Measurements from ENCODE around the gene VWA5B1. TPM values are rescaled to one million over a fixed set of nuclear protein-coding genes. Genes with fewer than 3 reads are reported as not detected.

VWA5B1 gene
- polyA plus RNA-seq, 1 donor (not counting 4 experiments of a cell fraction or from before 2014, with no cell fraction given), result not detected

- no peaks in the 10 kb centered on the region for H3K79me2 ChIP-seq (ENCODE audit: control insufficient read depth, insufficient read depth, low read length)
- no peaks in the 10 kb centered on the region for H3K27me3 ChIP-seq (ENCODE audit: control insufficient read depth, extremely low read depth, insufficient read depth, low read length)
- no peak for DNase-seq (ENCODE audit: low read depth, low spot score)
- H3K27ac ChIP-seq (ENCODE audit: control insufficient read depth, insufficient read depth, low read length), result no peak overlapping the region
- H4K20me1 ChIP-seq (ENCODE audit: control insufficient read depth, extremely low read depth, insufficient read depth, low read length), result no peaks in the 10 kb centered on the region
- TF ChIP-seq, protein P1, sequence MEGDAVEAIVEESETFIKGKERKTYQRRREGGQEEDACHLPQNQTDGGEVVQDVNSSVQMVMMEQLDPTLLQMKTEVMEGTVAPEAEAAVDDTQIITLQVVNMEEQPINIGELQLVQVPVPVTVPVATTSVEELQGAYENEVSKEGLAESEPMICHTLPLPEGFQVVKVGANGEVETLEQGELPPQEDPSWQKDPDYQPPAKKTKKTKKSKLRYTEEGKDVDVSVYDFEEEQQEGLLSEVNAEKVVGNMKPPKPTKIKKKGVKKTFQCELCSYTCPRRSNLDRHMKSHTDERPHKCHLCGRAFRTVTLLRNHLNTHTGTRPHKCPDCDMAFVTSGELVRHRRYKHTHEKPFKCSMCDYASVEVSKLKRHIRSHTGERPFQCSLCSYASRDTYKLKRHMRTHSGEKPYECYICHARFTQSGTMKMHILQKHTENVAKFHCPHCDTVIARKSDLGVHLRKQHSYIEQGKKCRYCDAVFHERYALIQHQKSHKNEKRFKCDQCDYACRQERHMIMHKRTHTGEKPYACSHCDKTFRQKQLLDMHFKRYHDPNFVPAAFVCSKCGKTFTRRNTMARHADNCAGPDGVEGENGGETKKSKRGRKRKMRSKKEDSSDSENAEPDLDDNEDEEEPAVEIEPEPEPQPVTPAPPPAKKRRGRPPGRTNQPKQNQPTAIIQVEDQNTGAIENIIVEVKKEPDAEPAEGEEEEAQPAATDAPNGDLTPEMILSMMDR (optimal IDR thresholded peaks at IDR 0.05 in 1 of 3, IDR thresholded peaks at IDR 0.05 in 1 of 3, conservative IDR thresholded peaks at IDR 0.05 in 1 of 3; ENCODE audit: extremely low read depth in 1 of 3, insufficient read depth in 2 of 3, low read length in 3 of 3), result no peak
- TF ChIP-seq EZH2 (IDR thresholded peaks at IDR 0.05; ENCODE audit: low read length), result no peak
- no peak overlapping the region for H3K4me3 ChIP-seq (ENCODE audit: control insufficient read depth in 2 of 3, extremely low read depth in 1 of 3, insufficient read depth in 2 of 3, low read depth in 1 of 3, low read length in 3 of 3)
- H3K9me3 ChIP-seq (ENCODE audit: control insufficient read depth, low read depth, low read length), result no peaks in the 10 kb centered on the region
- no peak for FAIRE-seq
- no peaks in the 10 kb centered on the region for H3K4me1 ChIP-seq (ENCODE audit: control insufficient read depth, extremely low read depth, insufficient read depth, low read length)
- no peak overlapping the region for H3K9ac ChIP-seq (ENCODE audit: control insufficient read depth, extremely low read depth, insufficient read depth, low read length)
- H3K36me3 ChIP-seq (ENCODE audit: control insufficient read depth in 2 of 2, extremely low read depth in 1 of 2, insufficient read depth in 2 of 2, low read length in 2 of 2), result no peaks in the 10 kb centered on the region
- dilution Hi-C loops (cut with MboI; ENCODE audit: extremely low pct_ligation_motif_present, low sequenced_read_pairs), result no loop called here
- no peak overlapping the region for H2AFZ ChIP-seq (ENCODE audit: control insufficient read depth, low read length)
- H3K4me2 ChIP-seq (ENCODE audit: control insufficient read depth, extremely low read depth, insufficient read depth, low read depth, low read length), result no peak overlapping the region
- no peaks in the 10 kb centered on the region for H3K9me1 ChIP-seq (ENCODE audit: control insufficient read depth, extremely low read depth, insufficient read depth, low read length)
These were observed 59.3 kb downstream of the VWA5B1 start for GRCh38 chr1:20349971-20350370.

DNA sequence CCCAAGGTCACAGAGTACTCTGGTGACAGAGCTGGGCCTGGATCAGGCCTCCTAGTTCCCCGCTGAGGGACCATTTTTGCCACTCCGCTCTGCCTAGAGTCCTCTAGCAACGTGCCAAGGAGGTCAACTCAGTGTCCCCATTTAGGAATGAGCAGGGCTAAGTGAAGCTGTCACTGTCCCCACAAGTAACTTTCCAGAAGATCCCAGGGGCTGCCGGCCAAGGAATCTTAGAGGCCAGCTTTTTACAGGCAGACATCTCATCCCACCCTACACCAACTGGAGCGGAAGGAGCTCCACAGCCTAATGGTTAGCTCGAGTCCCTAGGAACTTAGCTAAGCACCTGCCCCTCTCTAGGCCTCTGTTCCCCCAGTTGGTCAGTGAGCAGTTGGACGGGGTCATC lies 59.7 kb downstream of the VWA5B1 start:
- FAIRE-seq (no peak), DNase-seq (ENCODE audit: low read depth, low spot score) (no peak)
- TF ChIP-seq, protein P1 (optimal IDR thresholded peaks at IDR 0.05 in 1 of 3, IDR thresholded peaks at IDR 0.05 in 1 of 3, conservative IDR thresholded peaks at IDR 0.05 in 1 of 3; ENCODE audit: extremely low read depth in 1 of 3, insufficient read depth in 2 of 3, low read length in 3 of 3), result no peak
- no peak for TF ChIP-seq EZH2 (IDR thresholded peaks at IDR 0.05; ENCODE audit: low read length)
- no peaks in the 10 kb centered on the region for H3K9me1 ChIP-seq (ENCODE audit: control insufficient read depth, extremely low read depth, insufficient read depth, low read length)
- dilution Hi-C loops (cut with MboI; ENCODE audit: extremely low pct_ligation_motif_present, low sequenced_read_pairs), result no loop called here
- H3K36me3 ChIP-seq (ENCODE audit: control insufficient read depth in 2 of 2, extremely low read depth in 1 of 2, insufficient read depth in 2 of 2, low read length in 2 of 2), result no peaks in the 10 kb centered on the region
- no peak overlapping the region for H3K27ac ChIP-seq (ENCODE audit: control insufficient read depth, insufficient read depth, low read length)
- no peak overlapping the region for H3K4me3 ChIP-seq (ENCODE audit: control insufficient read depth in 2 of 3, extremely low read depth in 1 of 3, insufficient read depth in 2 of 3, low read depth in 1 of 3, low read length in 3 of 3)
- H3K79me2 ChIP-seq (ENCODE audit: control insufficient read depth, insufficient read depth, low read length), result no peaks in the 10 kb centered on the region
- no peak overlapping the region for H3K9ac ChIP-seq (ENCODE audit: control insufficient read depth, extremely low read depth, insufficient read depth, low read length)
- H3K9me3 ChIP-seq (ENCODE audit: control insufficient read depth, low read depth, low read length), result no peaks in the 10 kb centered on the region
- no peak overlapping the region for H2AFZ ChIP-seq (ENCODE audit: control insufficient read depth, low read length)
- peaks cover 2% of the 10 kb centered on the region for H3K4me1 ChIP-seq (ENCODE audit: control insufficient read depth, extremely low read depth, insufficient read depth, low read length)
- no peaks in the 10 kb centered on the region for H4K20me1 ChIP-seq (ENCODE audit: control insufficient read depth, extremely low read depth, insufficient read depth, low read length)
- no peaks in the 10 kb centered on the region for H3K27me3 ChIP-seq (ENCODE audit: control insufficient read depth, extremely low read depth, insufficient read depth, low read length)
- H3K4me2 ChIP-seq (ENCODE audit: control insufficient read depth, extremely low read depth, insufficient read depth, low read depth, low read length), result no peak overlapping the region

Measured in keratinocyte (primary cell).